ENCODE data around the gene CRTC3.
"Not testable (repeated sequence)": the region's sequence is repeated elsewhere in the genome, so short reads cannot be mapped to it uniquely, and the experiment has no call there.

The CRTC3 gene

GRCh38 chr15:90650117-90650955, 120.6 kb downstream of the CRTC3 start:
- no peak for DNase-seq (ENCODE audit: low read depth)

GRCh38 chr15:90650956-90651689, 121.4 kb downstream of the CRTC3 start:
- DNase-seq (ENCODE audit: low read depth), result no peak

GRCh38 chr15:90654233-90655136, 124.8 kb downstream of the CRTC3 start:
- DNase-seq (ENCODE audit: low read depth), result no peak

- DNase-seq (ENCODE audit: low read depth), result peak; percentile 66
Observed at GRCh38 chr15:90657520-90658172, 127.9 kb downstream of the CRTC3 start.

- no peak for DNase-seq (ENCODE audit: low read depth)
Observed at GRCh38 chr15:90659481-90659880, 129.8 kb downstream of the CRTC3 start.

- DNase-seq (ENCODE audit: low read depth), result peak; percentile 73
Observed at GRCh38 chr15:90660195-90660998, 130.7 kb downstream of the CRTC3 start.

GRCh38 chr15:90660999-90661330, 131.2 kb downstream of the CRTC3 start:
- DNase-seq (ENCODE audit: low read depth), result not testable (repeated sequence)

GRCh38 chr15:90664081-90664461, 134.3 kb downstream of the CRTC3 start:
- not testable (repeated sequence) for DNase-seq (ENCODE audit: low read depth)

GRCh38 chr15:90664650-90665287, 135.0 kb downstream of the CRTC3 start:
- no peak for DNase-seq (ENCODE audit: low read depth)

- peak; percentile 11 for DNase-seq (ENCODE audit: low read depth)
Observed at GRCh38 chr15:90665288-90666134, 135.8 kb downstream of the CRTC3 start.

- no peak for DNase-seq (ENCODE audit: low read depth)
Observed at GRCh38 chr15:90666135-90666909, 136.6 kb downstream of the CRTC3 start.

GRCh38 chr15:90667073-90667754, 137.5 kb downstream of the CRTC3 start:
- DNase-seq (ENCODE audit: low read depth), result no peak

GRCh38 chr15:90667755-90668345, 138.1 kb downstream of the CRTC3 start:
- not testable (repeated sequence) for DNase-seq (ENCODE audit: low read depth)

- not testable (repeated sequence) for DNase-seq (ENCODE audit: low read depth)
Observed at GRCh38 chr15:90670631-90671030, 140.9 kb downstream of the CRTC3 start.

- no peak for DNase-seq (ENCODE audit: low read depth)
Observed at GRCh38 chr15:90671216-90671615, 141.5 kb downstream of the CRTC3 start.

- DNase-seq (ENCODE audit: low read depth), result not testable (repeated sequence)
Observed at GRCh38 chr15:90673357-90673756, 143.6 kb downstream of the CRTC3 start.

- DNase-seq (ENCODE audit: low read depth), result no peak
Observed at GRCh38 chr15:90674476-90674875, 144.8 kb downstream of the CRTC3 start.

- no peak for DNase-seq (ENCODE audit: low read depth)
Observed at GRCh38 chr15:90675464-90675863, 145.7 kb downstream of the CRTC3 start.
